CD4-positive, alpha-beta T cell treated with Interleukin-4 for 1 hour (primary cell): ENCODE measurements around the gene OBI1.

Experiments
- DNase-seq, 2 donors: peaks; one replicate each; pipeline ENCODE4 v3.0.0-alpha.2; 2020 to 2022

The OBI1 gene

DNA sequence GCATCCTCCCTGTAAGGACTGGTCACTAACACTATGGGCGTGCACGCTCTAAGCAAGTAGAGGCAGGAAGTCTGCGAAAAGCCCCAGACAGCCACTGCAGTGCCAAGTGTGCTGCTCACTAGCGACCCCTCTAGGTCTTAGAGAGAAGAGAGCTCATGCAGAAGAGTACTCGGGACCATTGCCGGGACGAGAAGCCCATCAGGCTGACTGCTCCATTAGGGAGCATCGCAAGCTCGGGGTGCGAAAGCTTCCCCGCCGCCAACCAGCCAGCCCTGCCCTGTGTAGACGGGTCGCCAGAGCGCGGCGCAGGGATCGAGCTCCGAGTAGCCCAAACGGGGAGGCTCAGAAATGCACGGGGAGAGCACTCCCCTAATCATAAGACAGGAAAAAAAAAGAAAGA is 72.2 kb downstream of the OBI1 start:
- DNase-seq, result no peak

DNA sequence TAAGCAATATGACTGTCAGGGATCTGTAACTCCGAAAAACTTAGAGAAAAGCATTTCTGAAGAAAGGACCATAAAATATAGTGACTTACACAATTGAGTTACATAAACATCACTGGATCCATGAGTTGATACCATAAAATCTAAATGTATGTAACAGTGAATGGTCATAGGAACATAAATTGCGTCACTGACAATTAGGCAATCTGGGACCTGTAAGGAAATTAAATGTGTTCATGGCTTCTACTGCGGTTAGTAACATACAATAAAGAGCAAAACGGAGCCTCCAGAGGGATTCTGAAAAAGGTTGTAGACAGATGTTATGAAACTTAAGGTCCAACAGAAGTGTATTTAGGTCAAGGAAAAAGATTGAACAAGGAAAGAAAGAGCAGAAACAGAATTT is 82.7 kb downstream of the OBI1 start:
- DNase-seq, result no peak

- DNase-seq, result no peak
These were observed 86.5 kb downstream of the OBI1 start for GRCh38 chr13:78572459-78572858.

DNA sequence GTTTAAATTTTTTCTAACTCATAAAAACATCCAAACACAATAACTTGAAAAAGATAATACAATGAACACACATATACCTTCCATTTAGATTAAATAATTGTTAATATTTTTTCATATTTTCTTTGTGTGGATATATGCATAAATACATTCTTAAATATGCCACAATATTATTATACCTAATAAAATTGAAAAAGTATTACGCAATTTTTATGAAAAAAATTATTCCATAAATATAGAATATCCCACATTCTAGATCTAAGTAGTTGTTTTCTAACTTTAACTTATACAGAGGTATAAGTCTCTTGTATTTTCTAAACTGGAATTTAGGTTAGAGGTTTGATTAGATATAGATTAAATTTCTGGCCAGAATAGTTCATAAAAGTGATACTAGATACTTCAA is 89.9 kb downstream of the OBI1 start:
- DNase-seq, result no peak

DNA sequence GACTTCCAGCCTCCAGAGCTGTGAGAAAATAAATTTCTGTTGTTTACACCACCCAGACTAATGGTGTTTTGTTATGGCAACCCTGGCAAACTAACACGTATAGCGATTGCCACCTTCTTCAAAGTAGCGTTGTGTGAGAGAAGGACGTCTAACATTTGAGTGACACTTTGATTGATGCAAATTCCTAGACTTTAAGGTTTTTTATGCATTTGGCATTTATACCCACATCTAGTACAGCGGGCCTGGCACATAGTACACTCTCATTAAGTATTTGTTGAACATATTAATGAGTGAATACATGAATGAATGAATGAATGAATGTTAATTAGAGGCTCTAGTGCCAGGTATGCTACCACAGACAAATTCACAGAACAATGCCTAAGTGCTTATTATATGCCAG is 92.3 kb downstream of the OBI1 start:
- DNase-seq, result no peak
